HUES6 (cell line): Measurements from ENCODE around the gene ADAP1.

Experiments
- H3K27ac ChIP-seq: 2 replicates; pipeline ENCODE4 v1.7.0; 2013; ENCODE audit warnings: low read depth, mild to moderate bottlenecking, low read length, inconsistent platforms
- H3K27me3 ChIP-seq: 2 replicates; pipeline ENCODE4 v1.6.1; 2013; ENCODE audit warnings: low read length; ENCODE audit not compliant: control insufficient read depth, insufficient read depth
- H3K36me3 ChIP-seq: 2 replicates; pipeline ENCODE4 v1.6.1; 2013; ENCODE audit warnings: low read length; ENCODE audit not compliant: control insufficient read depth, insufficient read depth
- H3K4me1 ChIP-seq: 2 replicates; pipeline ENCODE4 v1.6.1; 2013; ENCODE audit warnings: low read length; ENCODE audit not compliant: control insufficient read depth, insufficient read depth
- H3K4me3 ChIP-seq: 2 replicates; pipeline ENCODE4 v1.5.1; 2013; ENCODE audit warnings: low read depth, low read length
- H3K9ac ChIP-seq: one replicate; pipeline ENCODE4 v1.6.1; 2013; ENCODE audit warnings: mild to moderate bottlenecking, low read length
- H3K9me3 ChIP-seq: 2 replicates; pipeline ENCODE4 v1.6.1; 2013; ENCODE audit warnings: low read depth, low read length; ENCODE audit not compliant: control insufficient read depth, insufficient read depth

Gene ADAP1

GRCh38 chr7:994592-995308 lies 40.3 kb upstream of the ADAP1 start:
- Histone ChIP-seq H3K9me3 (no peaks in the 10 kb centered on the region), H3K4me3 (no peak overlapping the region), H3K4me1 (peaks cover 23% of the 10 kb centered on the region), H3K9ac (no peak overlapping the region), H3K27ac (no peak overlapping the region), H3K36me3 (peaks cover 7% of the 10 kb centered on the region; the same call in 1 of the 2 replicates), H3K27me3 (no peaks in the 10 kb centered on the region)

GRCh38 chr7:992709-993607 lies 38.5 kb upstream of the ADAP1 start:
- Histone ChIP-seq H3K9me3 (no peaks in the 10 kb centered on the region), H3K9ac (no peak overlapping the region), H3K27me3 (no peaks in the 10 kb centered on the region), H3K36me3 (peaks cover 7% of the 10 kb centered on the region; the same call in 1 of the 2 replicates), H3K4me3 (no peak overlapping the region), H3K4me1 (peaks cover 24% of the 10 kb centered on the region), H3K27ac (no peak overlapping the region)

GRCh38 chr7:991729-992656 lies 37.5 kb upstream of the ADAP1 start:
- peaks cover 15% of the 10 kb centered on the region for H3K4me1 ChIP-seq
- no peak overlapping the region for H3K27ac ChIP-seq
- H3K9ac ChIP-seq = no peak overlapping the region
- no peak overlapping the region for H3K4me3 ChIP-seq
- H3K27me3 ChIP-seq = no peaks in the 10 kb centered on the region
- H3K9me3 ChIP-seq = no peaks in the 10 kb centered on the region
- peaks cover 5% of the 10 kb centered on the region; the same call in 1 of the 2 replicates for H3K36me3 ChIP-seq

- Histone ChIP-seq H3K27ac (no peak overlapping the region), H3K27me3 (no peaks in the 10 kb centered on the region), H3K36me3 (no peaks in the 10 kb centered on the region), H3K4me3 (no peak overlapping the region), H3K4me1 (peaks cover 15% of the 10 kb centered on the region), H3K9ac (no peak overlapping the region), H3K9me3 (no peaks in the 10 kb centered on the region)
These were observed 36.7 kb upstream of the ADAP1 start for GRCh38 chr7:990933-991728.

GRCh38 chr7:990352-990932 lies 36.0 kb upstream of the ADAP1 start:
- H3K4me3 ChIP-seq = no peak overlapping the region
- no peaks in the 10 kb centered on the region for H3K36me3 ChIP-seq
- no peaks in the 10 kb centered on the region for H3K9me3 ChIP-seq
- H3K9ac ChIP-seq = no peak overlapping the region
- no peak overlapping the region for H3K27ac ChIP-seq
- no peaks in the 10 kb centered on the region for H3K27me3 ChIP-seq
- peaks cover 15% of the 10 kb centered on the region for H3K4me1 ChIP-seq

GRCh38 chr7:988963-989529 lies 34.6 kb upstream of the ADAP1 start:
- Histone ChIP-seq H3K9ac (no peak overlapping the region), H3K4me3 (no peak overlapping the region), H3K9me3 (no peaks in the 10 kb centered on the region), H3K27ac (no peak overlapping the region), H3K36me3 (no peaks in the 10 kb centered on the region), H3K4me1 (peaks cover 15% of the 10 kb centered on the region), H3K27me3 (no peaks in the 10 kb centered on the region)

GRCh38 chr7:988426-988911 lies 34.0 kb upstream of the ADAP1 start:
- H3K9me3 ChIP-seq = no peaks in the 10 kb centered on the region
- no peaks in the 10 kb centered on the region for H3K27me3 ChIP-seq
- peaks cover 12% of the 10 kb centered on the region for H3K4me1 ChIP-seq
- no peak overlapping the region for H3K27ac ChIP-seq
- H3K4me3 ChIP-seq = no peak overlapping the region; the same call in 1 of the 2 replicates
- H3K36me3 ChIP-seq = no peaks in the 10 kb centered on the region
- H3K9ac ChIP-seq = no peak overlapping the region

GRCh38 chr7:987909-988308 lies 33.4 kb upstream of the ADAP1 start:
- Histone ChIP-seq H3K4me3 (no peak overlapping the region), H3K27ac (no peak overlapping the region), H3K9me3 (no peaks in the 10 kb centered on the region), H3K4me1 (peaks cover 10% of the 10 kb centered on the region), H3K27me3 (no peaks in the 10 kb centered on the region), H3K36me3 (no peaks in the 10 kb centered on the region), H3K9ac (no peak overlapping the region)

GRCh38 chr7:986766-987751 lies 32.6 kb upstream of the ADAP1 start:
- no peaks in the 10 kb centered on the region for H3K36me3 ChIP-seq
- no peak overlapping the region for H3K4me3 ChIP-seq
- no peaks in the 10 kb centered on the region for H3K9me3 ChIP-seq
- H3K27ac ChIP-seq = no peak overlapping the region
- no peak overlapping the region for H3K9ac ChIP-seq
- peaks cover 6% of the 10 kb centered on the region for H3K4me1 ChIP-seq
- no peaks in the 10 kb centered on the region for H3K27me3 ChIP-seq
